NCI-H2171 treated with DMSO at 0.1 percent for 48 hours (cell line): ENCODE measurements around the gene RUSC1.

Experiments
- DNase-seq: peaks from one replicate; lab custom pipeline; 2025; lab: John Stamatoyannopoulos, UW

The RUSC1 gene

GRCh38 chr1:155295183-155295941 lies 25.3 kb upstream of the RUSC1 start:
- DNase-seq, result no peak

GRCh38 chr1:155295942-155296267 lies 24.8 kb upstream of the RUSC1 start:
- no peak for DNase-seq

- no peak for DNase-seq
Measured at GRCh38 chr1:155296661-155297060, 24.0 kb upstream of the RUSC1 start.

GRCh38 chr1:155297384-155297783 lies 23.3 kb upstream of the RUSC1 start:
- no peak for DNase-seq

GRCh38 chr1:155300024-155300423 lies 20.7 kb upstream of the RUSC1 start:
- no peak for DNase-seq

- DNase-seq, result no peak
Measured at GRCh38 chr1:155300553-155301329, 20.0 kb upstream of the RUSC1 start.

GRCh38 chr1:155301342-155301841 lies 19.3 kb upstream of the RUSC1 start, which contains the start of gene PKLR:
Gene PKLR (minus strand): TSS chr1:155301438. CDS start chr1:155301395, 43 bp downstream.
- DNase-seq, result no peak

GRCh38 chr1:155304558-155305063 lies 16.1 kb upstream of the RUSC1 start:
- no peak for DNase-seq

- no peak for DNase-seq
Measured at GRCh38 chr1:155305881-155306391, 14.8 kb upstream of the RUSC1 start.

- peak; percentile 14 for DNase-seq
Measured at GRCh38 chr1:155307247-155307740, 13.4 kb upstream of the RUSC1 start.

- DNase-seq, result peak; percentile 99
Measured at GRCh38 chr1:155308493-155309422, 11.9 kb upstream of the RUSC1 start, which contains the start of gene FDPS. Gene FDPS (plus strand): TSS chr1:155308866. CDS start chr1:155309790, 924 bp downstream.

- DNase-seq, result peak; percentile 32
Measured at GRCh38 chr1:155309423-155310021, 11.2 kb upstream of the RUSC1 start.

- no peak for DNase-seq
Measured at GRCh38 chr1:155313261-155313660, 7.4 kb upstream of the RUSC1 start.

- no peak for DNase-seq
Measured at GRCh38 chr1:155316922-155317321, 3.8 kb upstream of the RUSC1 start.

- DNase-seq, result no peak
Measured at GRCh38 chr1:155318082-155318481, 2.6 kb upstream of the RUSC1 start.

- DNase-seq, result no peak
Measured at GRCh38 chr1:155319536-155319935, 1.2 kb upstream of the RUSC1 start.

- no peak for DNase-seq
Measured at GRCh38 chr1:155320252-155320651, 442 bp upstream of the RUSC1 start.

GRCh38 chr1:155321639-155322503 lies 1.2 kb downstream of the RUSC1 start:
- DNase-seq, result no peak

- DNase-seq, result peak; percentile 17
Measured at GRCh38 chr1:155322571-155322952, 1.9 kb downstream of the RUSC1 start.
